AG09319 (cell line): ENCODE measurements around the gene HPS5.

Experiments used
- DNase-seq: peaks from one replicate; pipeline ENCODE4 v3.0.0-alpha.2; 2010; ENCODE audit warnings: low read depth; ENCODE audit errors: extremely low read depth
- TF ChIP-seq, protein P1 (sequence below): IDR thresholded peaks from 2 replicates; pipeline ENCODE4 v1.5.1; 2011; ENCODE audit warnings: low read depth, mild to moderate bottlenecking, inconsistent platforms, low read length, moderate library complexity

HPS5 gene

DNA sequence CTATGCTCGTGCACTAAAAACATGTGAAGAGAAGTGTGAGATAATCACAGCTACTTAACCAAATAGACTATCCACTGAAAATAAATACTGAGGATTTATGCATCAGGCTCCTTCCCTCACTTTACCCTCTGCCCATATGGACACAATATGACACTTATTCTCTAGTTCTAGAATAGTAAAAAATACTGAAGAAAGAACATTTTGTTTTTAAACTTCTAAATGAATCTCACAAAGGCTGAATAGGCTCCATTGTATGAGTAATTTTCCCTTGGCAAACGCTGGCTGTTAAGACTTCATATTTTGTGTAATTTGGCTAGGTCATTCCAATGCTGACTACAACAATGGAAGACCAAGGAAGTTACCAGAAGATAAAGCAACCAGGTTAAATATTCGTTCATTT lies 9.9 kb downstream of the HPS5 start:
- DNase-seq, result no peak

DNA sequence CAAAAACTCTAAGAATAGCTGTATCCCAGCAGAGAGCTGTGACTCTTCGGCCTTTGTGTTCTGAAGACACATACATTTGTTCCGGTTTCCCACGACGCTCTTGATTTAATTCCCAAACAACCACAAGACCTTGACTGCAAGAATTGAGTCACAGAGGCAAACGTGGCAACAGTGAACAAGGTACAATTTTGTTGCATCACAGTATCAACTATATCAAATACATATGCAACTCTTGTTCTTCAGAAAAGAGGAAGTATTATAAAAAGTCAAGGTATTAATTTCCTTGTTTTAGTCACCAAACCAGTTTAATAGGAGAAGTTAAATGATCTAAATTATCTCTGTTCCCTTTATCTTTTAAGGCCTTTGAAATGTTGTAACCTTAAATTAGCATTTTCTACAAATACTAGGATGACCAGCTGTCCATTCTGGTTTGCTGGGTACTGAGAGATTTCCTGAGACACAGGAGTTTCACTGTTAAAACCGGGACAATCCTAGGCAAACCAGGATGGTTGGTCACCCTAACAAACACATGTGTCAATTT lies 11.1 kb downstream of the HPS5 start:
- TF ChIP-seq, protein P1, sequence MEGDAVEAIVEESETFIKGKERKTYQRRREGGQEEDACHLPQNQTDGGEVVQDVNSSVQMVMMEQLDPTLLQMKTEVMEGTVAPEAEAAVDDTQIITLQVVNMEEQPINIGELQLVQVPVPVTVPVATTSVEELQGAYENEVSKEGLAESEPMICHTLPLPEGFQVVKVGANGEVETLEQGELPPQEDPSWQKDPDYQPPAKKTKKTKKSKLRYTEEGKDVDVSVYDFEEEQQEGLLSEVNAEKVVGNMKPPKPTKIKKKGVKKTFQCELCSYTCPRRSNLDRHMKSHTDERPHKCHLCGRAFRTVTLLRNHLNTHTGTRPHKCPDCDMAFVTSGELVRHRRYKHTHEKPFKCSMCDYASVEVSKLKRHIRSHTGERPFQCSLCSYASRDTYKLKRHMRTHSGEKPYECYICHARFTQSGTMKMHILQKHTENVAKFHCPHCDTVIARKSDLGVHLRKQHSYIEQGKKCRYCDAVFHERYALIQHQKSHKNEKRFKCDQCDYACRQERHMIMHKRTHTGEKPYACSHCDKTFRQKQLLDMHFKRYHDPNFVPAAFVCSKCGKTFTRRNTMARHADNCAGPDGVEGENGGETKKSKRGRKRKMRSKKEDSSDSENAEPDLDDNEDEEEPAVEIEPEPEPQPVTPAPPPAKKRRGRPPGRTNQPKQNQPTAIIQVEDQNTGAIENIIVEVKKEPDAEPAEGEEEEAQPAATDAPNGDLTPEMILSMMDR, result no peak
- DNase-seq, result peak; percentile 11

More for the DNA sequence above, 9.9 kb downstream of the HPS5 start:
- TF ChIP-seq, protein P1, result no peak

DNA sequence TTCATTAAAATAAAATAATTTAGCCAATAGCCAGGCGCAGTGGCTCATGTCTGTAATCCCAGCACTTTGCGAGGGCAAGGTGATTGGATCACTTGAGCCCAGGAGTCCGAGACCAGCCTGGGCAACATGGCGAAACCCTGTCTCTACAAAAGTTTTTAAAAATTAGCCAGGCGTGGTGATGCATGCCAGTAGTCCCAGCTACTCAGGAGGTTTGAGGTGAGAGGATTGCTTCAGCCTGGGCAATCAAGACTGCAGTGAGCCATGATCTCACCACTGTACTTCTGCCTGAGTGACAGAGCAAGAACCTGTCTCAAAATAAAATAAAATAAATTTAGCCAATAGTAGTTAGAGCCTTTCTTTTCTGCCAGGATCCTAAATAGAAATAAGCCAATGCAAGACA lies 12.2 kb downstream of the HPS5 start:
- no peak for DNase-seq
- TF ChIP-seq, protein P1, result no peak

DNA sequence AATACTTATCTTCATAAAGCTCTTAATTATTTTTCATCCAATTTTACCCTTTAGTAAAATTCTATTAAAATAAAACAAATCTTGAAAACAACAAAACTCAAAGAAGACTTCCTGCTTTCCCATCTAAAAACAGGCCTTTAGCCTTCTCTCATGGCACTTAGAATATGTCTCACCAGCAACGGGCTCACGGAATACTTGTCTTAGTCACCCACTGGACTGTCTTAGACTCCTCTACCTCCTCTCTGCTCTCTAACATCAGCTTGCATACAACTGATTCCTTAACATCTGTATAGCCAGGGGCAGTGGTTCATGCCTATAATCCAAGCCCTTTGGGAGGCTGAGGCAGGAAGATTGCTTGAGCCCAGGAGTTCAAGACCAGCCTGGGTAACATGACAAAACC lies 13.7 kb downstream of the HPS5 start:
- TF ChIP-seq, protein P1, result no peak
- no peak for DNase-seq

DNA sequence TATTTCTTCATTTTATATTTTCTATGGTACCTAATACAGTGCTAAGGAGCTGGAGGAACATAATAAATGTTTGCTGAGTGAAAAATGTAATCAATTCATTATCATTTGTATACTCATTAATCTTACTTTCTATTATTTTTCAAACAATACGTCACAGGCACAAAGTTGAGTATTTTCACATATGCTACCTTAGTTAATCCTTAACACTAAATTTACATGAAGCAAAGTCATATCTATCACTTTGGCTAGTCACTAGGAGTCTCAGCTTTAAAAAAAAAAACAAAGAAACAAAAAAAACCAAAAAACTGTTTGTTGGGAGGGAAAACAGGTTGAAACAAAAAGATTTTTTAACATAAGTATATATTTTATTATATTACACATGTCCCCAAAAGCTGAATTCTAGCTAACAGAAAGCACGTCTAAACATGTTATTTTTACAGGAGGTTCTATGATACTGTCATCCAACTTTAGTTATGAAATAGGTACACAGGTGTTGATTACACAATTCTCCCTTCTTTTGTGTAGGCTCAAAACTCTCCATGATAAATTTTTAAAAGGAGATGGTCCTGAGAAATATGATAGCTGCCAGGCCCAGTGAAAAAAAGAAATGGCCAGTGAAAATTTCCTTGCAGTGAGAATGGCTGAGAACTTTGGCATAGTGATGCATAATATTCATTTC lies 14.3 kb downstream of the HPS5 start:
- TF ChIP-seq, protein P1, result no peak
- DNase-seq, result no peak

DNA sequence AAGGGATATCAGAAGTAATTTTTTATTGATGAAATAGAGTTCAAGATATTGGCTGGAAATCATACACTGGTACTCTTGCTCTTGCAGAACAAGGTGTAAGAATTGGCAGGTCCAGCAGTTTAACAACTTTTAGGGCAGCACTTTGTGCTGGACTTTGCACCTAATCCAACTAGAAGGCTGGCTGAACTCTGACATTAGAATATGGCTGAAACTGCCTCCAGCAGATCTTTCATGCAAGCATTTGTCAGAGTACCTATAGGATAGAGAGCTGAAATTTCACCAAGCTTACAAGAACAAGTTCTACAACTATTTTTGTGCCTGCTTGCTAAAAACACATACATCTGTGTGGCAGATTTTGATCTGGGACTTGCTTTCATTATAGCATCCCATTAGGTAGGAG lies 17.2 kb downstream of the HPS5 start:
- DNase-seq, result no peak
- TF ChIP-seq, protein P1, result no peak

DNA sequence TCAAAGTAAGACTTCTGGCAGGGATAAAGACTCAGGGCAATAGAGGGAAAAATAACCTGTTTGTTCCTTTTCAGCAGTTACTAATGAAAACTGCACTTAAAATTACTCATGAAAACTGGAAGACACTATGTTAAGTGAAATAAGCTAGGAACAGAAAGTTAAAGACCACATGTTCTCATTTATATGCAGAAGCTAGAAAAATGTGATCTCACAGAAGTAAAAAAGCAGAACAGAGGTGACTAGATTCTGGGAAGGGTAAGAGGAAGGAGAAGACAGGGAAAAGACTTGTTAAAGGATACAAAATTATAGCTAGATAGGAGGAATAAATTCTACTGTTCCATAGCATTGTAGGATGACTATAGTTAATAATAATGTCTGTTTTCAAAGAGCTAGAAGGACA lies 22.2 kb downstream of the HPS5 start:
- TF ChIP-seq, protein P1, result no peak
- no peak for DNase-seq
